A549 (cell line): Measurements from ENCODE around the gene PHF2. TPM values are rescaled to one million over a fixed set of nuclear protein-coding genes. Genes with fewer than 3 reads are reported as not detected.

Experiments used
- ATAC-seq, 2 experiments: fragments of 200-7000 bp in 1 of 2; fragments of >200 bp in 1 of 2; cut with Nextera tagmentation in 1 of 2; cut with Tn5 transposase in 1 of 2; 3 replicates each; pipeline versions ENCODE4 v1.8.0 to v1.9.1; 2018 to 2020; ENCODE audit warnings: mild to moderate bottlenecking in 1 of 2, moderate library complexity in 1 of 2
- CTCF ChIA-PET: fragments of 300-600 bp; sonication (Branson Sonifier 250); formaldehyde crosslinking; extraction: SDS; loops from one replicate; lab custom pipeline; 2021; ENCODE audit warnings: antibody characterized with exemption, inconsistent platforms; lab: Yijun Ruan, JAX
- POLR2A ChIA-PET: fragments of 350-600 bp; formaldehyde crosslinking; extraction: SDS; loops from one replicate; lab custom pipeline; 2021; ENCODE audit warnings: antibody characterized with exemption, inconsistent platforms; lab: Yijun Ruan, JAX
- DNase-seq, 2 experiments: peaks; one replicate each; pipeline versions ENCODE4 v3.0.0 to v3.0.0-alpha.2; 2011 to 2016; ENCODE audit warnings: low read depth in 1 of 2, low spot score in 1 of 2
- FAIRE-seq: peaks from 2 replicates; lab custom pipeline; 2011; peaks lifted over from hg19 to GRCh38; lab: Jason Lieb, UNC
- H3K27ac ChIP-seq, 2 experiments: fragments of >200 bp; sonication (Bioruptor Twin); formaldehyde crosslinking; 3 replicates each; pipeline ENCODE4 v1.5.1; 2016 to 2017
- H3K4me1 ChIP-seq: fragments of >200 bp; sonication (Bioruptor Twin); formaldehyde crosslinking; 3 replicates; pipeline ENCODE4 v1.6.1; 2016
- H3K4me2 ChIP-seq: fragments of >200 bp; sonication (Bioruptor Twin); formaldehyde crosslinking; 3 replicates; pipeline ENCODE4 v1.6.1; 2016
- H3K4me3 ChIP-seq: fragments of >200 bp; sonication (Bioruptor Twin); formaldehyde crosslinking; 3 replicates; pipeline ENCODE4 v1.5.1; 2016
- H3K9me3 ChIP-seq: fragments of >200 bp; sonication (Bioruptor Twin); formaldehyde crosslinking; 3 replicates; pipeline ENCODE4 v1.6.1; 2016
- BHLHE40 ChIP-seq: IDR thresholded peaks from 2 replicates; pipeline ENCODE4 v1.6.1; 2012; ENCODE audit warnings: low read depth, low read length, inconsistent platforms
- CBX2 ChIP-seq: fragments of 200-600 bp; sonication (generic); IDR thresholded peaks from 2 replicates; pipeline ENCODE4 v1.6.1; 2016; ENCODE audit warnings: low read depth, mild to moderate bottlenecking, borderline replicate concordance
- CBX8 ChIP-seq: fragments of 200-600 bp; sonication (generic); IDR thresholded peaks from 2 replicates; pipeline ENCODE4 v1.6.1; 2016
- CEBPB ChIP-seq, 2 experiments: fragments of >200 bp in 1 of 2; sonication (Bioruptor Twin) in 1 of 2; formaldehyde crosslinking in 1 of 2; IDR thresholded peaks; 2 replicates each; pipeline ENCODE4 v1.6.1; 2012 to 2016
- CHD2 ChIP-seq: fragments of 150-350 bp; IDR thresholded peaks from 2 replicates; pipeline ENCODE4 v1.6.1; 2014; ENCODE audit warnings: low read length; ENCODE audit not compliant: partially characterized antibody
- CHD4 ChIP-seq: fragments of 200-600 bp; sonication (generic); IDR thresholded peaks from 2 replicates; pipeline ENCODE4 v1.6.1; 2016; ENCODE audit warnings: antibody characterized with exemption, mild to moderate bottlenecking, borderline replicate concordance
- FOSB ChIP-seq: fragments of 250-450 bp; sonication (Bioruptor Pico); IDR thresholded peaks from 2 replicates; pipeline ENCODE4 v1.5.0; 2020; ENCODE audit warnings: mild to moderate bottlenecking, moderate library complexity
- FOSL2 ChIP-seq, 2 experiments: fragments of 450-650 bp in 1 of 2; fragments of >200 bp in 1 of 2; sonication (Bioruptor Twin) in 1 of 2; formaldehyde crosslinking; IDR thresholded peaks; 2 replicates each; pipeline versions ENCODE4 v1.5.0 to v1.6.1; 2016 to 2020; ENCODE audit warnings: mild to moderate bottlenecking in 1 of 2, moderate library complexity in 1 of 2
- FOXS1 ChIP-seq: fragments of 250-450 bp; sonication (Bioruptor Pico); IDR thresholded peaks from 2 replicates; pipeline ENCODE4 v1.5.0; 2020; ENCODE audit warnings: mild to moderate bottlenecking, moderate library complexity
- HEYL ChIP-seq: fragments of 250-450 bp; sonication (Bioruptor Pico); IDR thresholded peaks from 2 replicates; pipeline ENCODE4 v1.8.0; 2021; ENCODE audit warnings: mild to moderate bottlenecking, moderate library complexity
- HOXB13 ChIP-seq: fragments of 250-450 bp; sonication (Bioruptor Pico); IDR thresholded peaks from 2 replicates; pipeline ENCODE4 v1.5.0; 2020; ENCODE audit warnings: low read depth, mild to moderate bottlenecking, moderate library complexity
- HOXB5 ChIP-seq: fragments of 250-450 bp; sonication (Bioruptor Pico); IDR thresholded peaks from 2 replicates; pipeline ENCODE4 v1.5.0; 2020; ENCODE audit warnings: mild to moderate bottlenecking, moderate library complexity
- JUN ChIP-seq, 2 experiments: fragments of >200 bp; sonication (Bioruptor Twin); formaldehyde crosslinking; IDR thresholded peaks; 2 replicates in 1 of 2; 3 replicates in 1 of 2; pipeline ENCODE4 v1.6.1; 2016 to 2017
- JUNB ChIP-seq: fragments of >200 bp; sonication (Bioruptor Twin); formaldehyde crosslinking; IDR thresholded peaks from 2 replicates; pipeline ENCODE4 v1.6.1; 2016
- KDM5A ChIP-seq: fragments of 200-600 bp; sonication (generic); IDR thresholded peaks from 2 replicates; pipeline ENCODE4 v1.6.1; 2016; ENCODE audit warnings: antibody characterized with exemption, mild to moderate bottlenecking
- MAFK ChIP-seq: fragments of 450-650 bp; IDR thresholded peaks from 2 replicates; pipeline ENCODE4 v1.6.1; 2014; ENCODE audit not compliant: partially characterized antibody
- MAX ChIP-seq: IDR thresholded peaks from 2 replicates; pipeline ENCODE4 v1.6.1; 2012
- NR3C1 ChIP-seq: fragments of >200 bp; sonication (Bioruptor Twin); formaldehyde crosslinking; IDR thresholded peaks from 3 replicates; pipeline ENCODE4 v1.6.1; 2017
- PHF8 ChIP-seq: fragments of 200-600 bp; sonication (generic); IDR thresholded peaks from 2 replicates; pipeline ENCODE4 v1.6.1; 2016; ENCODE audit warnings: low read depth, mild to moderate bottlenecking, antibody characterized with exemption, moderate library complexity, borderline replicate concordance
- POLR2AphosphoS2 ChIP-seq: conservative IDR thresholded peaks from 2 replicates; pipeline ENCODE4 v1.6.1; 2012; ENCODE audit warnings: low read length, improper control_type of control experiment, inconsistent platforms
- RAD21 ChIP-seq, 2 experiments: fragments of >200 bp in 1 of 2; sonication (Bioruptor Twin) in 1 of 2; formaldehyde crosslinking in 1 of 2; IDR thresholded peaks in 1 of 2; conservative IDR thresholded peaks in 1 of 2; 2 replicates in 1 of 2; 3 replicates in 1 of 2; pipeline ENCODE4 v1.6.1; 2012 to 2018; ENCODE audit warnings: inconsistent platforms in 1 of 2
- RNF2 ChIP-seq: fragments of 200-600 bp; sonication (generic); IDR thresholded peaks from 2 replicates; pipeline ENCODE4 v1.6.1; 2016; ENCODE audit warnings: low read depth, mild to moderate bottlenecking, antibody characterized with exemption, moderate library complexity, borderline replicate concordance
- ZNF302 ChIP-seq: fragments of 250-450 bp; sonication (Bioruptor Pico); IDR thresholded peaks from 2 replicates; pipeline ENCODE4 v1.9.0; 2021; ENCODE audit warnings: inconsistent platforms, mild to moderate bottlenecking, moderate library complexity
- ZSCAN20 ChIP-seq: fragments of 250-450 bp; sonication (Bioruptor Pico); IDR thresholded peaks from 2 replicates; pipeline ENCODE4 v1.8.0; 2022; ENCODE audit warnings: mild to moderate bottlenecking, moderate library complexity
- WGBS: methylation state at CpG from one replicate; pipeline ENCODE4 v1.1.6; 2017; ENCODE audit errors: missing lambda C conversion rate; 5-methylcytosine and 5-hydroxymethylcytosine counted together
- polyA plus RNA-seq, 4 experiments: library from polyadenylated mRNA; depleted of rRNA in 3 of 4; stranded (reverse); fragments of >200 nt; fragmentation: RNase III in 1 of 4; extraction: RNeasy Plus Mini Kit Qiagen cat#74134 plus additional on column Dnase treatment in 1 of 4; gene quantifications; 2 replicates in 3 of 4; 3 replicates in 1 of 4; pipeline ENCODE4 v1.2.3, GENCODE V29; 2011 to 2017
- TF ChIP-seq, protein P1 (sequence below): fragments of >200 bp; sonication (Bioruptor Twin); formaldehyde crosslinking; IDR thresholded peaks from 2 replicates; pipeline ENCODE4 v1.6.1; 2016
- TF ChIP-seq, protein P2 (sequence below): fragments of 450-650 bp; IDR thresholded peaks from 2 replicates; pipeline ENCODE4 v1.6.1; 2014; ENCODE audit warnings: antibody characterized with exemption
- TF ChIP-seq, protein P3 (sequence below): fragments of >200 bp; sonication (Bioruptor Twin); formaldehyde crosslinking; IDR thresholded peaks from 3 replicates; pipeline ENCODE4 v1.6.1; 2016
- TF ChIP-seq, protein P4 (sequence below): fragments of 250-450 bp; sonication (Bioruptor Pico); IDR thresholded peaks from 2 replicates; pipeline ENCODE4 v1.5.0; 2021; ENCODE audit warnings: mild to moderate bottlenecking, moderate library complexity, borderline replicate concordance

The PHF2 gene
- polyA plus RNA-seq, 2 of the 4 experiments (the other 2 are of a cell fraction), result 9.6 to 12.2 TPM

DNA sequence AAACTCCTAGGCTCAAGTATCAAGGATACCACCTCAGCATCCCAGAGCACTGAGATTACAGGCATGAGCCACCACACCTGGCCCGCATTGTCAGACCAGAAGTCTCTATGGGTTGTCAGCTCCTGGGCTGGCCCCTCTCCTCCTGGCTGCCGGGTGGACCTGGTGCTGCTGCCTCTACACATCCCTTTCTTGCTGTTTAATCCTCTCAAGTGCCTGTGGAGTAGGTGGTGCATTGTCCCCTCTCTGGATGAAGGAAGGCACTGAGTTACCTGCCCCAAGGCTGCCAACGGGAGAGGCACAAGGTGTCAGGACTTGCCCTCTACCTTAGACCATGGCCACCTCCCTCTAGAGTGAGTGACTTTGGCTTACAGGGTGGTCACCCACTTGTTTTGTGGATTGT is 37.4 kb downstream of the PHF2 start:
- ChIA-PET CTCF (no interaction called here), POLR2A (no interaction called here)
- H3K4me2 ChIP-seq, result no peak overlapping the region

GRCh38 chr9:93614830-93615468 is 38.6 kb downstream of the PHF2 start:
- Histone ChIP-seq H3K9me3 (peaks cover 7% of the 10 kb centered on the region), H3K27ac (no peak overlapping the region), H3K4me2 (no peak overlapping the region), H3K4me3 (no peak overlapping the region), H3K4me1 (no peaks in the 10 kb centered on the region)
- ChIA-PET CTCF (interaction anchor here (1.4 kb wide), 1 partner anchor 67 kb away, joined by 3 read pairs; no protein-coding TSS in a partner anchor), POLR2A (no interaction called here)
- DNase-seq (no peak), FAIRE-seq (no peak), ATAC-seq (no peak)
- 80% methylated on average over 5 of the region's 5 CpGs for WGBS
- TF ChIP-seq ZSCAN20 (CRISPR knock-in tag) (no peak), FOSL2 (IDR thresholded peaks at IDR 0.05) (no peak), FOSL2 (CRISPR knock-in tag; IDR thresholded peaks at IDR 0.05) (no peak), POLR2AphosphoS2 (no peak), KDM5A (no peak), CEBPB (IDR thresholded peaks at IDR 0.05) (no peak), JUNB (no peak), PHF8 (no peak), HOXB5 (no peak), MAFK (no peak), ZNF302 (no peak), RNF2 (no peak), FOSB (CRISPR knock-in tag) (no peak), BHLHE40 (no peak), CBX2 (no peak), FOXS1 (CRISPR knock-in tag) (no peak)

More for the DNA sequence above, 37.4 kb downstream of the PHF2 start:
- FAIRE-seq (no peak), ATAC-seq (no peak), DNase-seq (no peak)
- H3K27ac ChIP-seq, result no peak overlapping the region
- H3K9me3 ChIP-seq, result peaks cover 18% of the 10 kb centered on the region
- WGBS, result 43% methylated on average over 2 of the region's 3 CpGs
- TF ChIP-seq CEBPB (IDR thresholded peaks at IDR 0.05) (no peak), HOXB13 (CRISPR knock-in tag) (no peak), CHD4 (no peak), RAD21 (conservative IDR thresholded peaks at IDR 0.05 in 1 of 2, IDR thresholded peaks at IDR 0.05 in 1 of 2) (no peak), NR3C1 (no peak), CHD2 (no peak), JUN (IDR thresholded peaks at IDR 0.05) (no peak), HEYL (no peak), RNF2 (no peak), CBX8 (no peak), MAX (no peak)
- TF ChIP-seq, protein P1, sequence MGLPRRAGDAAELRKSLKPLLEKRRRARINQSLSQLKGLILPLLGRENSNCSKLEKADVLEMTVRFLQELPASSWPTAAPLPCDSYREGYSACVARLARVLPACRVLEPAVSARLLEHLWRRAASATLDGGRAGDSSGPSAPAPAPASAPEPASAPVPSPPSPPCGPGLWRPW, result no peak
- TF ChIP-seq, protein P2, sequence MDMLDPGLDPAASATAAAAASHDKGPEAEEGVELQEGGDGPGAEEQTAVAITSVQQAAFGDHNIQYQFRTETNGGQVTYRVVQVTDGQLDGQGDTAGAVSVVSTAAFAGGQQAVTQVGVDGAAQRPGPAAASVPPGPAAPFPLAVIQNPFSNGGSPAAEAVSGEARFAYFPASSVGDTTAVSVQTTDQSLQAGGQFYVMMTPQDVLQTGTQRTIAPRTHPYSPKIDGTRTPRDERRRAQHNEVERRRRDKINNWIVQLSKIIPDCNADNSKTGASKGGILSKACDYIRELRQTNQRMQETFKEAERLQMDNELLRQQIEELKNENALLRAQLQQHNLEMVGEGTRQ, result no peak
- TF ChIP-seq, protein P3, sequence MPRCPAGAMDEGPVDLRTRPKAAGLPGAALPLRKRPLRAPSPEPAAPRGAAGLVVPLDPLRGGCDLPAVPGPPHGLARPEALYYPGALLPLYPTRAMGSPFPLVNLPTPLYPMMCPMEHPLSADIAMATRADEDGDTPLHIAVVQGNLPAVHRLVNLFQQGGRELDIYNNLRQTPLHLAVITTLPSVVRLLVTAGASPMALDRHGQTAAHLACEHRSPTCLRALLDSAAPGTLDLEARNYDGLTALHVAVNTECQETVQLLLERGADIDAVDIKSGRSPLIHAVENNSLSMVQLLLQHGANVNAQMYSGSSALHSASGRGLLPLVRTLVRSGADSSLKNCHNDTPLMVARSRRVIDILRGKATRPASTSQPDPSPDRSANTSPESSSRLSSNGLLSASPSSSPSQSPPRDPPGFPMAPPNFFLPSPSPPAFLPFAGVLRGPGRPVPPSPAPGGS, result no peak
- TF ChIP-seq, protein P4, sequence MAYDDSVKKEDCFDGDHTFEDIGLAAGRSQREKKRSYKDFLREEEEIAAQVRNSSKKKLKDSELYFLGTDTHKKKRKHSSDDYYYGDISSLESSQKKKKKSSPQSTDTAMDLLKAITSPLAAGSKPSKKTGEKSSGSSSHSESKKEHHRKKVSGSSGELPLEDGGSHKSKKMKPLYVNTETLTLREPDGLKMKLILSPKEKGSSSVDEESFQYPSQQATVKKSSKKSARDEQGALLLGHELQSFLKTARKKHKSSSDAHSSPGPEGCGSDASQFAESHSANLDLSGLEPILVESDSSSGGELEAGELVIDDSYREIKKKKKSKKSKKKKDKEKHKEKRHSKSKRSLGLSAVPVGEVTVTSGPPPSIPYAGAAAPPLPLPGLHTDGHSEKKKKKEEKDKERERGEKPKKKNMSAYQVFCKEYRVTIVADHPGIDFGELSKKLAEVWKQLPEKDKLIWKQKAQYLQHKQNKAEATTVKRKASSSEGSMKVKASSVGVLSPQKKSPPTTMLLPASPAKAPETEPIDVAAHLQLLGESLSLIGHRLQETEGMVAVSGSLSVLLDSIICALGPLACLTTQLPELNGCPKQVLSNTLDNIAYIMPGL (CRISPR knock-in tag), result no peak
- H3K4me3 ChIP-seq, result no peak overlapping the region
- H3K4me1 ChIP-seq, result no peaks in the 10 kb centered on the region
